HepG2 (cell line): ENCODE data around the gene RAD23A. TPM values are rescaled to one million over a fixed set of nuclear protein-coding genes. Genes with fewer than 3 reads are reported as not detected.

Source experiments
- ATF5 ChIP-seq: sonication (generic); formaldehyde crosslinking; IDR thresholded peaks from 2 replicates; pipeline ENCODE4 v1.4.0; 2020; ENCODE audit warnings: mild to moderate bottlenecking, low read depth, missing genetic modification reagents
- DBP ChIP-seq: sonication (generic); formaldehyde crosslinking; IDR thresholded peaks from 2 replicates; pipeline ENCODE4 v1.4.0; 2020; ENCODE audit warnings: missing genetic modification reagents; ENCODE audit errors: not compliant biosample characterization
- HDAC6 ChIP-seq: fragments of 200-600 bp; sonication (generic); IDR thresholded peaks from 2 replicates; pipeline ENCODE4 v1.7.0; 2017; ENCODE audit warnings: mild to moderate bottlenecking, antibody characterized with exemption, low read length, low read depth
- HNRNPUL1 ChIP-seq: fragments of 200-400 bp; formaldehyde crosslinking; IDR thresholded peaks from 2 replicates; pipeline ENCODE4 v1.6.1; 2017; ENCODE audit warnings: low read depth, mild to moderate bottlenecking, low read length, moderate library complexity
- KAT8 ChIP-seq: IDR thresholded peaks from 2 replicates; pipeline ENCODE4 v1.6.1; 2016; ENCODE audit warnings: missing genetic modification reagents, missing compliant biosample characterization
- NKX3-1 ChIP-seq: sonication (generic); formaldehyde crosslinking; IDR thresholded peaks from 2 replicates; pipeline ENCODE4 v1.5.0; 2020; ENCODE audit warnings: missing genetic modification reagents
- STAT6 ChIP-seq: sonication (generic); formaldehyde crosslinking; IDR thresholded peaks from 2 replicates; pipeline ENCODE4 v1.4.0; 2020; ENCODE audit warnings: missing genetic modification reagents, mild to moderate bottlenecking, borderline replicate concordance
- TFE3 ChIP-seq: IDR thresholded peaks from 2 replicates; pipeline ENCODE4 v1.6.1; 2016
- U2AF2 ChIP-seq: fragments of 200-400 bp; formaldehyde crosslinking; IDR thresholded peaks from 2 replicates; pipeline ENCODE4 v1.6.1; 2017; ENCODE audit warnings: low read depth, mild to moderate bottlenecking, low read length
- ZBTB39 ChIP-seq: sonication (generic); formaldehyde crosslinking; IDR thresholded peaks from 2 replicates; pipeline ENCODE4 v1.5.0; 2020; ENCODE audit warnings: missing genetic modification reagents
- ZBTB46 ChIP-seq: sonication (generic); formaldehyde crosslinking; IDR thresholded peaks from 2 replicates; pipeline ENCODE4 v1.4.0; 2020; ENCODE audit warnings: mild to moderate bottlenecking, missing genetic modification reagents, borderline replicate concordance
- ZBTB7A ChIP-seq: sonication (generic); formaldehyde crosslinking; IDR thresholded peaks from 2 replicates; pipeline ENCODE4 v1.8.0; 2022; ENCODE audit warnings: mild to moderate bottlenecking, missing genetic modification reagents
- ZNF549 ChIP-seq: sonication (generic); formaldehyde crosslinking; IDR thresholded peaks from 2 replicates; pipeline ENCODE4 v1.5.0; 2020; ENCODE audit warnings: missing genetic modification reagents
- ZNF660 ChIP-seq: sonication (generic); formaldehyde crosslinking; IDR thresholded peaks from 2 replicates; pipeline ENCODE4 v1.5.1; 2020; ENCODE audit warnings: mild to moderate bottlenecking, low read depth, missing genetic modification reagents, borderline replicate concordance
- ZNF724P ChIP-seq: sonication (generic); formaldehyde crosslinking; IDR thresholded peaks from 2 replicates; pipeline ENCODE4 v1.8.0; 2022; ENCODE audit warnings: missing genetic modification reagents, borderline replicate concordance
- ZNF782 ChIP-seq: sonication (generic); formaldehyde crosslinking; IDR thresholded peaks from 2 replicates; pipeline ENCODE4 v1.4.0; 2020; ENCODE audit warnings: missing genetic modification reagents, mild to moderate bottlenecking, borderline replicate concordance
- polyA plus RNA-seq, 8 experiments: library from polyadenylated mRNA; depleted of rRNA in 3 of 8; stranded (reverse) in 7 of 8; unstranded in 1 of 8; fragments of >200 nt; fragmentation: Illumina TruSeq in 4 of 8; extraction: Trizol in 4 of 8; gene quantifications; 2 replicates each; pipeline versions ENCODE4 v1.2.1 to v1.2.3, GENCODE V29; 2011 to 2016; ENCODE audit warnings: low read depth in 4 of 8, missing spikeins in 1 of 8, mixed read lengths in 1 of 8; ENCODE audit not compliant: insufficient read depth in 1 of 8
- total RNA-seq, 5 experiments: library from RNA; depleted of rRNA; stranded (reverse); fragments of >200 nt; fragmentation: Illumina TruSeq; extraction: Trizol; gene quantifications; 2 replicates each; pipeline ENCODE4 v1.2.3, GENCODE V29; 2016; ENCODE audit warnings: low read depth in 1 of 5

RAD23A gene
- total and polyA plus RNA-seq, 2 of the 13 experiments (the other 11 are each of a cell fraction or from before 2014, with no cell fraction given), result 42.5 to 54.2 TPM

GRCh38 chr19:12985049-12985776 is 39.6 kb downstream of the RAD23A start (continued):
- TF ChIP-seq STAT6 (CRISPR knock-in tag) (no peak), NKX3-1 (no peak), ZNF724P (no peak), HDAC6 (no peak), ZNF782 (CRISPR knock-in tag) (0 out of 2 replicates have a peak, but pooled peaks have one; percentile 10), ATF5 (no peak), HNRNPUL1 (no peak), KAT8 (CRISPR knock-in tag) (peak; percentile 13; the same call in 1 of the 2 replicates), DBP (CRISPR knock-in tag) (peak; percentile 20), U2AF2 (no peak), ZNF660 (CRISPR knock-in tag) (no peak), ZBTB46 (no peak; the same call in 1 of the 2 replicates), ZNF549 (no peak), ZBTB39 (no peak), TFE3 (CRISPR knock-in tag) (peak; percentile 77), ZBTB7A (CRISPR knock-in tag) (no peak)
